H1 (cell line): ENCODE data around the gene CA10. TPM values are rescaled to one million over a fixed set of nuclear protein-coding genes. Genes with fewer than 3 reads are reported as not detected.

ENCODE experiments used
- CTCF ChIA-PET: fragments of 300-600 bp; sonication (Branson Sonifier 250); formaldehyde crosslinking; loops from one replicate; lab custom pipeline; 2021; ENCODE audit not compliant: partially characterized antibody; lab: Charles Lee
- POLR2A ChIA-PET: fragments of 300-600 bp; sonication (Branson Sonifier 250); formaldehyde crosslinking; loops from one replicate; lab custom pipeline; 2021; ENCODE audit warnings: inconsistent platforms; ENCODE audit not compliant: partially characterized antibody; lab: Charles Lee
- DNase-seq, 2 experiments: peaks; one replicate each; pipeline versions ENCODE4 v3.0.0 to v3.0.0-alpha.2; 2010 to 2022; ENCODE audit warnings: low spot score in 2 of 2, low read depth in 1 of 2, mixed read lengths in 1 of 2
- FAIRE-seq: peaks from 2 replicates; lab custom pipeline; 2011; peaks lifted over from hg19 to GRCh38; lab: Jason Lieb, UNC
- H2AFZ ChIP-seq: 2 replicates; pipeline ENCODE4 v1.8.1; 2012; ENCODE audit warnings: low read length, inconsistent platforms
- H2AK5ac ChIP-seq: 2 replicates; pipeline ENCODE4 v1.6.1; 2013; ENCODE audit warnings: low read depth, low read length
- H2BK120ac ChIP-seq: replicated peaks from 2 replicates; pipeline ENCODE3; 2013; ENCODE audit warnings: low read depth, low read length, inconsistent platforms
- H2BK12ac ChIP-seq: 2 replicates; pipeline ENCODE4 v1.6.1; 2013; ENCODE audit warnings: low read depth, low read length
- H2BK15ac ChIP-seq: 2 replicates; pipeline ENCODE4 v1.6.1; 2013; ENCODE audit warnings: low read length
- H2BK20ac ChIP-seq: 2 replicates; pipeline ENCODE4 v1.6.1; 2013; ENCODE audit warnings: low read length
- H2BK5ac ChIP-seq: 2 replicates; pipeline ENCODE4 v1.6.1; 2013; ENCODE audit warnings: low read depth, low read length
- H3K14ac ChIP-seq: 2 replicates; pipeline ENCODE4 v1.6.1; 2013; ENCODE audit warnings: inconsistent platforms; ENCODE audit not compliant: insufficient read length
- H3K18ac ChIP-seq: 2 replicates; pipeline ENCODE4 v1.6.1; 2013; ENCODE audit warnings: low read length; ENCODE audit errors: extremely low read depth
- H3K23ac ChIP-seq: 2 replicates; pipeline ENCODE4 v1.6.1; 2013; ENCODE audit warnings: inconsistent platforms; ENCODE audit not compliant: insufficient read length
- H3K23me2 ChIP-seq: 2 replicates; pipeline ENCODE4 v1.6.1; 2013; ENCODE audit warnings: low read depth, low read length
- H3K27ac ChIP-seq: 2 replicates; pipeline ENCODE4 v1.6.1; 2011; ENCODE audit warnings: low read depth, low read length, inconsistent platforms
- H3K27me3 ChIP-seq, 4 experiments: replicated peaks in 1 of 4; 1 replicate in 1 of 4; 2 replicates in 3 of 4; pipeline versions ENCODE4 v1.6.1 to v1.8.1; 2011 to 2013; ENCODE audit warnings: low read length in 3 of 4, mild to moderate bottlenecking in 3 of 4, inconsistent platforms in 2 of 4, mixed read lengths in 2 of 4, moderate library complexity in 1 of 4; ENCODE audit not compliant: control insufficient read depth in 3 of 4, insufficient read depth in 3 of 4; ENCODE audit errors: extremely low read depth in 1 of 4
- H3K36me3 ChIP-seq, 4 experiments: 2 replicates each; pipeline versions ENCODE4 v1.6.1 to v1.8.1; 2011 to 2013; ENCODE audit warnings: mild to moderate bottlenecking in 4 of 4, low read length in 3 of 4, moderate library complexity in 2 of 4, control low read depth in 1 of 4, inconsistent platforms in 1 of 4; ENCODE audit not compliant: insufficient read depth in 4 of 4, control insufficient read depth in 2 of 4
- H3K4ac ChIP-seq: replicated peaks from 2 replicates; pipeline ENCODE3; 2013; ENCODE audit warnings: low read length, low read depth, mixed read lengths, inconsistent platforms; ENCODE audit not compliant: insufficient read length
- H3K4me1 ChIP-seq, 4 experiments: replicated peaks in 1 of 4; 1 replicate in 1 of 4; 2 replicates in 3 of 4; pipeline versions ENCODE4 v1.6.1 to v1.8.1; 2011 to 2013; ENCODE audit warnings: low read length in 3 of 4, inconsistent platforms in 2 of 4, mixed read lengths in 1 of 4; ENCODE audit not compliant: insufficient read depth in 4 of 4, control insufficient read depth in 3 of 4
- H3K4me2 ChIP-seq, 2 experiments: 2 replicates each; pipeline versions ENCODE4 v1.6.1 to v1.8.1; 2011 to 2013; ENCODE audit warnings: low read depth in 2 of 2, low read length in 2 of 2, control low read depth in 1 of 2, inconsistent platforms in 1 of 2, mild to moderate bottlenecking in 1 of 2; ENCODE audit not compliant: insufficient read depth in 1 of 2
- H3K4me3 ChIP-seq, 4 experiments: fragments of 200-600, 300-600 bp in 1 of 4; sonication (generic), shearing (Covaris generic), sonication (Bioruptor Twin) in 1 of 4; 2 replicates each; pipeline versions ENCODE4 v1.5.1 to v1.8.1; 2011 to 2016; ENCODE audit warnings: low read length in 4 of 4, low read depth in 3 of 4, control low read depth in 2 of 4, inconsistent platforms in 2 of 4, mild to moderate bottlenecking in 2 of 4, mixed read lengths in 1 of 4, moderate library complexity in 1 of 4; ENCODE audit not compliant: insufficient read depth in 2 of 4; ENCODE audit errors: extremely low read depth in 1 of 4
- H3K56ac ChIP-seq: replicated peaks from 2 replicates; pipeline ENCODE3; 2013; ENCODE audit warnings: low read depth, mild to moderate bottlenecking, mixed read lengths, low read length, inconsistent platforms; ENCODE audit not compliant: insufficient read length
- H3K79me1 ChIP-seq: 2 replicates; pipeline ENCODE4 v1.6.1; 2013; ENCODE audit warnings: low read depth, low read length, control low read depth
- H3K79me2 ChIP-seq, 2 experiments: 2 replicates each; pipeline versions ENCODE4 v1.6.1 to v1.8.1; 2012 to 2013; ENCODE audit warnings: low read length in 2 of 2, mild to moderate bottlenecking in 2 of 2, inconsistent platforms in 1 of 2; ENCODE audit not compliant: insufficient read depth in 2 of 2, control insufficient read depth in 1 of 2
- H3K9ac ChIP-seq, 4 experiments: replicated peaks in 1 of 4; 1 replicate in 1 of 4; 2 replicates in 3 of 4; pipeline versions ENCODE4 v1.6.1 to v1.8.1; 2011 to 2013; ENCODE audit warnings: low read depth in 3 of 4, low read length in 3 of 4, control low read depth in 2 of 4, mild to moderate bottlenecking in 2 of 4, moderate library complexity in 2 of 4, inconsistent platforms in 1 of 4; ENCODE audit errors: extremely low read depth in 1 of 4
- H3K9me3 ChIP-seq, 2 experiments: 2 replicates each; pipeline versions ENCODE4 v1.6.1 to v1.8.1; 2012 to 2013; ENCODE audit warnings: mild to moderate bottlenecking in 2 of 2, moderate library complexity in 2 of 2, control low read depth in 1 of 2, inconsistent platforms in 1 of 2, low read depth in 1 of 2, low read length in 1 of 2, mixed read lengths in 1 of 2; ENCODE audit not compliant: insufficient read depth in 2 of 2
- H4K20me1 ChIP-seq, 2 experiments: replicated peaks in 1 of 2; 2 replicates each; pipeline versions ENCODE3 to v1.8.1; 2011 to 2013; ENCODE audit warnings: inconsistent platforms in 2 of 2, low read length in 2 of 2, mild to moderate bottlenecking in 1 of 2; ENCODE audit not compliant: insufficient read depth in 2 of 2, control insufficient read depth in 1 of 2
- H4K5ac ChIP-seq: 2 replicates; pipeline ENCODE4 v1.6.1; 2013; ENCODE audit warnings: low read length, low read depth, mixed read lengths, inconsistent platforms; ENCODE audit not compliant: insufficient read length
- H4K8ac ChIP-seq: 2 replicates; pipeline ENCODE4 v1.8.0; 2013; ENCODE audit warnings: mild to moderate bottlenecking, moderate library complexity, low read length, inconsistent platforms; ENCODE audit not compliant: insufficient read depth; ENCODE audit errors: extremely low read depth
- H4K91ac ChIP-seq: replicated peaks from 2 replicates; pipeline ENCODE3; 2013; ENCODE audit warnings: low read length, mixed read lengths, inconsistent platforms; ENCODE audit not compliant: insufficient read length
- CBX8 ChIP-seq: fragments of 300-800, 300-1000 bp; sonication (generic); IDR thresholded peaks from 2 replicates; pipeline ENCODE4 v1.7.1; 2016; ENCODE audit warnings: low read depth, low read length, borderline replicate concordance
- RNF2 ChIP-seq: fragments of 200-900, 300-1000 bp; sonication (generic); IDR thresholded peaks from 2 replicates; pipeline ENCODE4 v1.7.1; 2016; ENCODE audit warnings: borderline replicate concordance, low read depth, mild to moderate bottlenecking, antibody characterized with exemption, low read length; ENCODE audit not compliant: poor library complexity, severe bottlenecking; ENCODE audit errors: missing control alignments
- SIN3A ChIP-seq, 2 experiments: IDR thresholded peaks in 1 of 2; conservative IDR thresholded peaks in 1 of 2; 2 replicates each; pipeline ENCODE4 v1.6.1; 2011 to 2012; ENCODE audit warnings: low read length in 2 of 2, improper control_type of control experiment in 1 of 2, low read depth in 1 of 2, mild to moderate bottlenecking in 1 of 2
- SP2 ChIP-seq: IDR thresholded peaks from 2 replicates; pipeline ENCODE4 v1.6.1; 2012; ENCODE audit warnings: mild to moderate bottlenecking, low read length, inconsistent platforms
- USF2 ChIP-seq: IDR thresholded peaks from 2 replicates; pipeline ENCODE4 v1.6.1; 2011; ENCODE audit warnings: low read length, improper control_type of control experiment
- WGBS, 2 experiments: shearing (Covaris generic) in 1 of 2; methylation state at CpG; one replicate each; pipeline versions ENCODE4 v1.1.6 to v1.1.7; 2013 to 2015; ENCODE audit warnings: low lambda C conversion rate in 2 of 2, mixed read lengths in 2 of 2, inconsistent platforms in 1 of 2, low coverage in 1 of 2, missing lambda C conversion rate in 1 of 2; ENCODE audit not compliant: insufficient replicate concordance in 2 of 2, insufficient coverage in 1 of 2, insufficient read length in 1 of 2; ENCODE audit errors: extremely low coverage in 1 of 2, missing lambda C conversion rate in 1 of 2; 5-methylcytosine and 5-hydroxymethylcytosine counted together
- polyA plus RNA-seq, 7 experiments: library from polyadenylated mRNA; depleted of rRNA in 3 of 7; stranded (reverse) in 5 of 7; unstranded in 2 of 7; fragments of >200 nt in 5 of 7; fragments of 200-250 nt in 2 of 7; gene quantifications; 1 replicate in 5 of 7; 2 replicates in 1 of 7; 4 replicates in 1 of 7; pipeline versions ENCODE4 v1.2.1 to v1.2.3, GENCODE V29; 2011 to 2013; ENCODE audit warnings: missing spikeins in 2 of 7, mixed read lengths in 2 of 7
- total RNA-seq: library from RNA; stranded (reverse); fragmentation: NEBNext Ultra II Directional; extraction: Animal tissue kit (Norgen Biotek cat#: 25700); gene quantifications from 2 replicates; pipeline ENCODE4 v1.2.1, GENCODE V29; 2021

CA10 gene
- total and polyA plus RNA-seq, 2 of the 8 experiments (the other 6 are each of a cell fraction or from before 2014, with no cell fraction given) = 0.60 to 0.63 TPM

DNA sequence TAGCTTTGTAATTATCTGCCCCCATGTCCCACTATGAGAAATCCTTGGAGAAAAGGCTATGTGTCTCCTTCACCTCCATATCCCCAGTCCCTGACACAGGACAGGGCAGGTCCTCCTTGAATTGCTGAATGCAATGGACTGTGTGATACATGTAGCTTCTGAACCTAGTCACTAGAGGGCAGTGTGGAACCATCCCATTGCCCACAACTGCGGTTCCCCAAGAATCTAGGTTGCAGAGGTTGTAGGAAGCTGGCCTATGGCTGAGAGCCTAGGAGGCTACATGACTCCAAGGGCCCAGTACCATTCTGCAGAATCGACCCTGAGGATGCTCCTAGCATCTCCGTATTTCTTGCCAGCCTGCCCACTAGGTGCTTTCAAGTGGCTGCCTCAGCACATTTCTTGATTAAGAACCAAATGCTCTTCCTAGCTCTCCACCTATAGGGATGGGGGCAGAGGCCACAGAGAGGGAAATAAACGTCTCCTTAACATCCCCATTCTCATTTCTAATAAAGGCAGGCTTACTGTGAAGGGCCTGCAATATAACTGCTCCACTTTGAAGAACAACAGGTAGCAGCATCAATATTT, 394.0 kb downstream of the CA10 start:
- H2BK12ac ChIP-seq = no peak overlapping the region
- peak; percentile 98 for FAIRE-seq
- no peak for TF ChIP-seq RNF2
- no peak for TF ChIP-seq SIN3A (conservative IDR thresholded peaks at IDR 0.05 in 1 of 2, IDR thresholded peaks at IDR 0.05 in 1 of 2; ENCODE audit: low read depth in 1 of 2, low read length in 2 of 2)
- TF ChIP-seq CBX8 = no peak
- no peak for TF ChIP-seq SP2
- TF ChIP-seq USF2 = no peak

More for the DNA sequence above, 394.0 kb downstream of the CA10 start:
- no peak overlapping the region for H3K23ac ChIP-seq
- H4K8ac ChIP-seq = no peak overlapping the region
- H3K79me1 ChIP-seq = no peaks in the 10 kb centered on the region
- no peak overlapping the region for H3K18ac ChIP-seq
- no peak overlapping the region for H3K9ac ChIP-seq
- no peaks in the 10 kb centered on the region for H3K79me2 ChIP-seq
- H4K91ac ChIP-seq = no peak overlapping the region
- no peak overlapping the region for H4K5ac ChIP-seq
- no peaks in the 10 kb centered on the region for H3K27me3 ChIP-seq
- H2BK15ac ChIP-seq = no peak overlapping the region
- H3K56ac ChIP-seq = no peak overlapping the region
- H3K36me3 ChIP-seq = no peaks in the 10 kb centered on the region
- H3K23me2 ChIP-seq = no peaks in the 10 kb centered on the region
- no peaks in the 10 kb centered on the region for H3K4me1 ChIP-seq
- H3K14ac ChIP-seq = no peak overlapping the region
- 0 out of 4 replicates have a peak, but pooled peaks cover 0 to 3% of the 10 kb centered on the region in 2 experiments for H3K9me3 ChIP-seq
- no peak overlapping the region for H2AFZ ChIP-seq
- no peak overlapping the region for H2BK20ac ChIP-seq
- ChIA-PET POLR2A (no interaction called here), CTCF (interaction anchor here (0.7 to 8.1 kb wide), 33 partner anchors 9 to 688 kb away, joined by 3 to 74 read pairs (median 4); no protein-coding TSS in a partner anchor)
- no peak overlapping the region for H3K4me2 ChIP-seq
- peak; percentile 61 to 68 for DNase-seq
- H2BK5ac ChIP-seq = no peak overlapping the region
- no peak overlapping the region for H2AK5ac ChIP-seq
- no peak overlapping the region for H3K4me3 ChIP-seq
- 35% methylated on average over 4 of the region's 4 CpGs; no CpG with 5 or more reads in 1 of the 2 experiments for WGBS, 2 experiments
- no peaks in the 10 kb centered on the region for H4K20me1 ChIP-seq
- no peak overlapping the region for H2BK120ac ChIP-seq
- H3K27ac ChIP-seq = no peak overlapping the region
- H3K4ac ChIP-seq = no peak overlapping the region
